NCI-H82 (cell line): ENCODE measurements around the gene SNAPC2.
A peak's percentile ranks its signal among the peaks of the same experiment; 100 is the strongest.

Source experiments
- DNase-seq: peaks from one replicate; lab custom pipeline; 2025; lab: John Stamatoyannopoulos, UW

The SNAPC2 gene

DNA sequence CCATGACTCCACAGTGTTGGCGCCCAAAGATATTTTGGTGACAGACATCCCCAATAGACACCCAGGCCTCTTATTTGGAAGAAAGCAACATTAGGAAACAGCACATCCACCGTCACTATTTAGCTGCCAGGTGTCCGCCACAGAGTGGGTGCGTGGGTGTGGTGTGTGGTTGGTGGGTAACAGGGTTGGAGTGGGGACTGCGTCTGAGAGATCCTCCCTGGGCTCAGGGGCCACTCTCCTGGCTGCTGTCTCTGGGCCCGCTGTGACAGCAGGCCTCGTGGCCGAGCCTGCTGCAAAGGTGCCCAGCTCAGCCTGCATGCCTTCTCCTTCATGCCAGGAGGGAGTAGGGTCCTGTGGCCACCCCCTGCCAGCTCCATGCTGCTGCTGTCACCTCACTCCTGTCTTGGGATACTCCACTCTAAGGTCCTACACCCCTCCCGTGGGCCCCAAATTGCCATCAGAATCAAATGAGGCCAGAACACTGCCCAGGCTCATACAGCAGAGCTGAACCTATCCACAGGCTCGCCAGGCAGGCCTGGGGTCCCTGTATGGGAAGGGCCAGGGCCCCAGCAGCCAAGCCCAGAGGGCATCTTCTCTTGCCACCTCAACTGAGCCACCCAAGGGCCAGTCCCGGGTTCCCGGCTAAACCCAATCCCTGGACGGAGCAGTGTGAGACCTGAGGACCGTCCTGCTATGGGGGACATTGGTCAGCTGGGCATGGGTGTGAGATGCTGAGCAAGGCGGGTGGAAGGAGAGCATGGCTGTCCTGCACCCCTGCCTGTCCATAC, 48.1 kb downstream of the SNAPC2 start:
- DNase-seq, result no peak

GRCh38 chr19:7968796-7969554, 48.8 kb downstream of the SNAPC2 start:
- no peak for DNase-seq

DNA sequence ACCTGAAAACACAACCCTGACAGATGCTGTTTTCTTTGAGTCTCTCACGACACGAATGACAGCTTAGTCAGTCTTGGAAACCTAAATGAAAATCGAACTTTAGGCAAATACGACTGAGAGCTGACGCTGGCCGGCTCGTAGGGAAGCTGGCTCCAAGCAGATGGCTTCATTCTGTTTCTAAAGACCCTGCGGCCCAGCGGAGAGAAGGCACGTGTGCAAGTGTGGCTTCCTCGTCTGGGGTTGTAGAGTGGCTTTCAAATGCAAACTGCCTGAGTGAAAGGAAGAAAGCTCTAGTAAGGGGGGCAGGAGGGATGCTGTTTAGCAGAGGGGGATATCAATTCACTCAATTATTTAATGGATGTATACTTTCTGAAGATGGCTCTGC, 49.4 kb downstream of the SNAPC2 start:
- no peak for DNase-seq

- DNase-seq, result peak; percentile 69
These were observed 50.7 kb downstream of the SNAPC2 start for GRCh38 chr19:7970716-7971448.

GRCh38 chr19:7971553-7972520, 51.7 kb downstream of the SNAPC2 start:
- DNase-seq, result no peak
